IMR-90 (cell line): Measurements from ENCODE around the gene KCNAB2. TPM values are rescaled to one million over a fixed set of nuclear protein-coding genes. Genes with fewer than 3 reads are reported as not detected.

ENCODE experiments used
- ATAC-seq: fragments of 200-7000 bp; cut with Tn5 transposase; 2 replicates; pipeline ENCODE4 v1.9.1; 2020; ENCODE audit warnings: low read depth, mild to moderate bottlenecking, moderate library complexity
- BruUV-seq: library from RNA; stranded (reverse); fragments of 400-500 nt; replicated peaks from 2 replicates; lab custom pipeline; 2021; lab: Mats Ljungman, UMichigan
- CTCF ChIA-PET: fragments of 300-600 bp; formaldehyde crosslinking; extraction: SDS; loops from one replicate; lab custom pipeline; 2021; ENCODE audit warnings: antibody characterized with exemption; lab: Yijun Ruan, JAX
- POLR2A ChIA-PET: fragments of 300-600 bp; sonication (Branson Sonifier 250); formaldehyde crosslinking; loops from one replicate; lab custom pipeline; 2022; ENCODE audit warnings: antibody characterized with exemption; ENCODE audit not compliant: unreplicated experiment; lab: Charles Lee
- DNase-seq: peaks from one replicate; pipeline ENCODE4 v3.0.0; 2013
- H2AFZ ChIP-seq: replicated peaks from 2 replicates; pipeline ENCODE3; 2013; ENCODE audit warnings: low read length, mild to moderate bottlenecking; ENCODE audit not compliant: poor library complexity
- H2AK5ac ChIP-seq: 2 replicates; pipeline ENCODE4 v1.6.1; 2013; ENCODE audit warnings: low read depth, low read length, inconsistent platforms
- H2AK9ac ChIP-seq: replicated peaks from 2 replicates; pipeline ENCODE3; 2013; ENCODE audit warnings: mild to moderate bottlenecking, low read depth, low read length, moderate library complexity; ENCODE audit not compliant: poor library complexity
- H2BK120ac ChIP-seq: 2 replicates; pipeline ENCODE4 v1.6.1; 2013; ENCODE audit warnings: low read depth, low read length, inconsistent platforms
- H2BK15ac ChIP-seq: 3 replicates; pipeline ENCODE4 v1.6.1; 2013; ENCODE audit warnings: low read depth, low read length, inconsistent platforms
- H2BK20ac ChIP-seq: 2 replicates; pipeline ENCODE4 v1.6.1; 2013; ENCODE audit warnings: low read depth, mild to moderate bottlenecking, inconsistent platforms, low read length, moderate library complexity
- H2BK5ac ChIP-seq: 2 replicates; pipeline ENCODE4 v1.6.1; 2013; ENCODE audit warnings: mild to moderate bottlenecking, low read depth, low read length, inconsistent platforms; ENCODE audit not compliant: poor library complexity, severe bottlenecking
- H3K14ac ChIP-seq: replicated peaks from 2 replicates; pipeline ENCODE4 v1.6.1; 2013; ENCODE audit warnings: low read depth, low read length, inconsistent platforms
- H3K18ac ChIP-seq: 2 replicates; pipeline ENCODE4 v1.6.1; 2013; ENCODE audit warnings: low read depth, low read length, control low read depth
- H3K23ac ChIP-seq: 2 replicates; pipeline ENCODE4 v1.6.1; 2013; ENCODE audit warnings: low read depth, low read length, inconsistent platforms
- H3K27ac ChIP-seq: 2 replicates; pipeline ENCODE4 v1.5.1; 2013; ENCODE audit warnings: mild to moderate bottlenecking, control low read depth, low read length; ENCODE audit not compliant: insufficient read depth
- H3K27me3 ChIP-seq: 2 replicates; pipeline ENCODE4 v1.6.1; 2013; ENCODE audit warnings: low read length; ENCODE audit not compliant: control insufficient read depth, insufficient read depth
- H3K36me3 ChIP-seq: 2 replicates; pipeline ENCODE4 v1.6.1; 2013; ENCODE audit warnings: low read length, mixed read lengths; ENCODE audit not compliant: control insufficient read depth, insufficient read depth
- H3K4ac ChIP-seq: 2 replicates; pipeline ENCODE4 v1.6.1; 2013; ENCODE audit warnings: low read depth, low read length, inconsistent platforms
- H3K4me1 ChIP-seq: 2 replicates; pipeline ENCODE4 v1.6.1; 2013; ENCODE audit warnings: low read length, mixed read lengths; ENCODE audit not compliant: control insufficient read depth, insufficient read depth
- H3K4me2 ChIP-seq: 2 replicates; pipeline ENCODE4 v1.6.1; 2013; ENCODE audit warnings: low read depth, mild to moderate bottlenecking, control low read depth, low read length, moderate library complexity
- H3K4me3 ChIP-seq: 2 replicates; pipeline ENCODE4 v1.5.1; 2013; ENCODE audit warnings: low read depth, mild to moderate bottlenecking, control low read depth, low read length, moderate library complexity; ENCODE audit not compliant: insufficient read depth
- H3K56ac ChIP-seq: 2 replicates; pipeline ENCODE4 v1.6.1; 2013; ENCODE audit warnings: low read length, inconsistent platforms; ENCODE audit not compliant: insufficient read depth; ENCODE audit errors: extremely low read depth
- H3K79me1 ChIP-seq, 2 experiments: 2 replicates each; pipeline ENCODE4 v1.6.1; 2013; ENCODE audit warnings: low read length in 2 of 2, inconsistent platforms in 1 of 2, low read depth in 1 of 2
- H3K9ac ChIP-seq: 2 replicates; pipeline ENCODE4 v1.6.1; 2013; ENCODE audit warnings: low read depth, low read length, control low read depth
- H3K9me1 ChIP-seq: 2 replicates; pipeline ENCODE4 v1.6.1; 2013; ENCODE audit warnings: low read length, inconsistent platforms; ENCODE audit not compliant: insufficient read depth
- H3K9me3 ChIP-seq: 2 replicates; pipeline ENCODE4 v1.6.1; 2013; ENCODE audit warnings: low read length; ENCODE audit not compliant: control insufficient read depth, insufficient read depth
- H4K20me1 ChIP-seq: 2 replicates; pipeline ENCODE4 v1.6.1; 2013; ENCODE audit warnings: low read length, inconsistent platforms; ENCODE audit not compliant: insufficient read depth
- H4K5ac ChIP-seq: 2 replicates; pipeline ENCODE4 v1.6.1; 2013; ENCODE audit warnings: mild to moderate bottlenecking, low read depth, low read length, control low read depth
- H4K8ac ChIP-seq, 2 experiments: 2 replicates each; pipeline ENCODE4 v1.6.1; 2013; ENCODE audit warnings: low read depth in 2 of 2, low read length in 2 of 2, control low read depth in 1 of 2, inconsistent platforms in 1 of 2
- H4K91ac ChIP-seq: 2 replicates; pipeline ENCODE4 v1.6.1; 2013; ENCODE audit warnings: low read depth, low read length, inconsistent platforms; ENCODE audit not compliant: insufficient read depth
- BHLHE40 ChIP-seq: fragments of 150-350 bp; IDR thresholded peaks from 2 replicates; pipeline ENCODE4 v1.6.1; 2016; ENCODE audit warnings: mild to moderate bottlenecking, low read depth, low read length
- CEBPB ChIP-seq: IDR thresholded peaks from 2 replicates; pipeline ENCODE4 v1.6.1; 2012; ENCODE audit warnings: low read depth, low read length, improper control_type of control experiment
- MAZ ChIP-seq: IDR thresholded peaks from 2 replicates; pipeline ENCODE4 v1.6.1; 2012; ENCODE audit warnings: low read depth, mild to moderate bottlenecking, low read length, improper control_type of control experiment, moderate library complexity, borderline replicate concordance
- POLR2A ChIP-seq: IDR thresholded peaks from 2 replicates; pipeline ENCODE4 v1.6.1; 2012; ENCODE audit warnings: mild to moderate bottlenecking, low read depth, low read length
- RAD21 ChIP-seq: IDR thresholded peaks from 2 replicates; pipeline ENCODE4 v1.6.1; 2012; ENCODE audit warnings: low read length, improper control_type of control experiment
- SMC3 ChIP-seq: fragments of 150-350 bp; IDR thresholded peaks from 2 replicates; pipeline ENCODE4 v1.6.1; 2016; ENCODE audit warnings: low read depth, mild to moderate bottlenecking, antibody characterized with exemption, low read length, moderate library complexity
- USF2 ChIP-seq: fragments of 150-350 bp; IDR thresholded peaks from 2 replicates; pipeline ENCODE4 v1.6.1; 2017; ENCODE audit warnings: mild to moderate bottlenecking, antibody characterized with exemption, low read length, low read depth
- WGBS, 2 experiments: methylation state at CpG; one replicate each; pipeline versions ENCODE4 v1.1.5 to v1.1.7; 2013; ENCODE audit warnings: missing lambda C conversion rate in 2 of 2; ENCODE audit not compliant: insufficient read length in 1 of 2; ENCODE audit errors: extremely low coverage in 2 of 2; 5-methylcytosine and 5-hydroxymethylcytosine counted together
- dilution Hi-C: fragments of 300-500 bp; cut with HindIII; formaldehyde crosslinking; loops from one replicate; pipeline ENCODE4 v1.14.3; 2018; ENCODE audit warnings: low sequenced_read_pairs; ENCODE audit not compliant: unreplicated experiment
- in situ Hi-C: fragments of 300-500 bp; cut with MboI; formaldehyde crosslinking; loops from 3 replicates; pipeline ENCODE4 v1.14.3; 2019; ENCODE audit warnings: low sequenced_read_pairs, inconsistent platforms, mixed read lengths
- intact Hi-C: fragments of 100-400 bp; cut with micrococcal nuclease; formaldehyde crosslinking; loops from 2 replicates; pipeline ENCODE4 v1.10.0; 2022
- polyA plus RNA-seq, 3 experiments: library from polyadenylated mRNA; depleted of rRNA; stranded (reverse); fragments of >200 nt; gene quantifications; 2 replicates each; pipeline ENCODE4 v1.2.3, GENCODE V29; 2012; ENCODE audit warnings: low replicate concordance in 1 of 3
- total RNA-seq: library from RNA; depleted of rRNA; stranded (reverse); fragments of >200 nt; gene quantifications from 2 replicates; pipeline ENCODE4 v1.2.3, GENCODE V29; 2012
- TF ChIP-seq, protein P1 (sequence below): conservative IDR thresholded peaks from 2 replicates; pipeline ENCODE4 v1.5.1; 2012; ENCODE audit warnings: mild to moderate bottlenecking, low read depth, low read length, improper control_type of control experiment

Gene KCNAB2
- total and polyA plus RNA-seq, 2 of the 4 experiments (the other 2 are of a cell fraction), result 1.3 to 4.2 TPM

- Histone ChIP-seq H2AK9ac (no peak overlapping the region), H3K4ac (no peak overlapping the region), H4K20me1 (no peaks in the 10 kb centered on the region; the same call in 1 of the 2 replicates), H4K8ac (no peak overlapping the region), H3K27me3 (no peaks in the 10 kb centered on the region; the same call in 1 of the 2 replicates), H3K23ac (no peak overlapping the region), H3K18ac (no peak overlapping the region), H3K9ac (no peak overlapping the region), H2AFZ (no peak overlapping the region), H3K27ac (no peak overlapping the region), H3K4me3 (no peak overlapping the region), H3K36me3 (no peaks in the 10 kb centered on the region), H3K14ac (no peak overlapping the region), H3K9me3 (no peaks in the 10 kb centered on the region), H3K56ac (no peak overlapping the region), H4K91ac (no peak overlapping the region), H3K4me2 (no peak overlapping the region), H2BK120ac (no peak overlapping the region), H2BK5ac (no peak overlapping the region), H3K9me1 (no peaks in the 10 kb centered on the region), H3K4me1 (peaks cover 5% of the 10 kb centered on the region; the same call in 1 of the 2 replicates), H3K79me1 (no peaks in the 10 kb centered on the region), H2BK20ac (no peak overlapping the region), H2AK5ac (no peak overlapping the region), H2BK15ac (no peak overlapping the region), H4K5ac (no peak overlapping the region)
- 82% methylated on average over 4 of the region's 6 CpGs; no CpG with 5 or more reads in 1 of the 2 experiments for WGBS, 2 experiments
- dilution Hi-C loops (no loop called here), intact Hi-C loops (no loop called here), in situ Hi-C loops (no loop called here)
- ATAC-seq (no peak), DNase-seq (no peak)
- CTCF ChIA-PET, result interaction anchor here (1.6 kb wide), 1 partner anchor 10 kb away, joined by 5 read pairs; no protein-coding TSS in a partner anchor
- no peak for TF ChIP-seq SMC3
- no peak for TF ChIP-seq MAZ
- TF ChIP-seq BHLHE40, result no peak
- TF ChIP-seq, protein P1, sequence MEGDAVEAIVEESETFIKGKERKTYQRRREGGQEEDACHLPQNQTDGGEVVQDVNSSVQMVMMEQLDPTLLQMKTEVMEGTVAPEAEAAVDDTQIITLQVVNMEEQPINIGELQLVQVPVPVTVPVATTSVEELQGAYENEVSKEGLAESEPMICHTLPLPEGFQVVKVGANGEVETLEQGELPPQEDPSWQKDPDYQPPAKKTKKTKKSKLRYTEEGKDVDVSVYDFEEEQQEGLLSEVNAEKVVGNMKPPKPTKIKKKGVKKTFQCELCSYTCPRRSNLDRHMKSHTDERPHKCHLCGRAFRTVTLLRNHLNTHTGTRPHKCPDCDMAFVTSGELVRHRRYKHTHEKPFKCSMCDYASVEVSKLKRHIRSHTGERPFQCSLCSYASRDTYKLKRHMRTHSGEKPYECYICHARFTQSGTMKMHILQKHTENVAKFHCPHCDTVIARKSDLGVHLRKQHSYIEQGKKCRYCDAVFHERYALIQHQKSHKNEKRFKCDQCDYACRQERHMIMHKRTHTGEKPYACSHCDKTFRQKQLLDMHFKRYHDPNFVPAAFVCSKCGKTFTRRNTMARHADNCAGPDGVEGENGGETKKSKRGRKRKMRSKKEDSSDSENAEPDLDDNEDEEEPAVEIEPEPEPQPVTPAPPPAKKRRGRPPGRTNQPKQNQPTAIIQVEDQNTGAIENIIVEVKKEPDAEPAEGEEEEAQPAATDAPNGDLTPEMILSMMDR, result no peak
- TF ChIP-seq RAD21, result no peak
- TF ChIP-seq USF2, result no peak
- no peak for TF ChIP-seq POLR2A
- TF ChIP-seq CEBPB, result no peak
- BruUV-seq, result no TSS peak
- POLR2A ChIA-PET, result no interaction called here
Measured at GRCh38 chr1:6024376-6024775, 21.3 kb upstream of the KCNAB2 start.
